ENCODE measurements around the gene LRSAM1. TPM values are rescaled to one million over a fixed set of nuclear protein-coding genes. Genes with fewer than 3 reads are reported as not detected.

The LRSAM1 gene
- total RNA-seq, 2 experiments from 2014 or later: 20.8 to 32.2 TPM

GRCh38 chr9:127541176-127541575 is 89.9 kb downstream of the LRSAM1 start:
- H3K9me3 ChIP-seq (ENCODE audit: low read length): no peaks in the 10 kb centered on the region
- no peak overlapping the region for H3K27ac ChIP-seq (ENCODE audit: low read depth, low read length, poor library complexity, severe bottlenecking)
- no peak overlapping the region for H2AFZ ChIP-seq (ENCODE audit: low read length)
- BruUV-seq (replicated peaks): no TSS peak
- DNase-seq (ENCODE audit: low spot score): no peak
- H3K4me1 ChIP-seq (ENCODE audit: insufficient read depth, low read length, poor library complexity, severe bottlenecking): no peaks in the 10 kb centered on the region
- intact Hi-C loops (cut with micrococcal nuclease; ENCODE audit: unreplicated experiment): no loop called here
- ChIA-PET CTCF (ENCODE audit: unreplicated experiment) (no interaction called here), POLR2A (no interaction called here)
- no peaks in the 10 kb centered on the region for H4K20me1 ChIP-seq (ENCODE audit: insufficient read depth, low read length)
- H3K9me2 ChIP-seq (ENCODE audit: insufficient read depth, low read length): no peaks in the 10 kb centered on the region
- no peak for TF ChIP-seq EZH2phosphoT487 (IDR thresholded peaks at IDR 0.05; ENCODE audit: borderline replicate concordance, low read depth, low read length)
- TF ChIP-seq, protein P1, sequence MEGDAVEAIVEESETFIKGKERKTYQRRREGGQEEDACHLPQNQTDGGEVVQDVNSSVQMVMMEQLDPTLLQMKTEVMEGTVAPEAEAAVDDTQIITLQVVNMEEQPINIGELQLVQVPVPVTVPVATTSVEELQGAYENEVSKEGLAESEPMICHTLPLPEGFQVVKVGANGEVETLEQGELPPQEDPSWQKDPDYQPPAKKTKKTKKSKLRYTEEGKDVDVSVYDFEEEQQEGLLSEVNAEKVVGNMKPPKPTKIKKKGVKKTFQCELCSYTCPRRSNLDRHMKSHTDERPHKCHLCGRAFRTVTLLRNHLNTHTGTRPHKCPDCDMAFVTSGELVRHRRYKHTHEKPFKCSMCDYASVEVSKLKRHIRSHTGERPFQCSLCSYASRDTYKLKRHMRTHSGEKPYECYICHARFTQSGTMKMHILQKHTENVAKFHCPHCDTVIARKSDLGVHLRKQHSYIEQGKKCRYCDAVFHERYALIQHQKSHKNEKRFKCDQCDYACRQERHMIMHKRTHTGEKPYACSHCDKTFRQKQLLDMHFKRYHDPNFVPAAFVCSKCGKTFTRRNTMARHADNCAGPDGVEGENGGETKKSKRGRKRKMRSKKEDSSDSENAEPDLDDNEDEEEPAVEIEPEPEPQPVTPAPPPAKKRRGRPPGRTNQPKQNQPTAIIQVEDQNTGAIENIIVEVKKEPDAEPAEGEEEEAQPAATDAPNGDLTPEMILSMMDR (conservative IDR thresholded peaks at IDR 0.05; ENCODE audit: low read length): no peak
- no peak overlapping the region for H3K4me3 ChIP-seq (ENCODE audit: low read depth, low read length, poor library complexity, severe bottlenecking)
- no peaks in the 10 kb centered on the region for H3K36me3 ChIP-seq (ENCODE audit: insufficient read depth, low read length)
- H3K4me2 ChIP-seq (ENCODE audit: low read length): no peak overlapping the region
- H3K79me2 ChIP-seq (ENCODE audit: insufficient read depth, low read depth, low read length): no peaks in the 10 kb centered on the region

GRCh38 chr9:127541865-127542264 is 90.6 kb downstream of the LRSAM1 start:
- no peak overlapping the region for H3K4me3 ChIP-seq (ENCODE audit: low read depth, low read length, poor library complexity, severe bottlenecking)
- no peak for DNase-seq (ENCODE audit: low spot score)
- H3K79me2 ChIP-seq (ENCODE audit: insufficient read depth, low read depth, low read length): no peaks in the 10 kb centered on the region
- TF ChIP-seq EZH2phosphoT487 (IDR thresholded peaks at IDR 0.05; ENCODE audit: borderline replicate concordance, low read depth, low read length): no peak
- TF ChIP-seq, protein P1 (conservative IDR thresholded peaks at IDR 0.05; ENCODE audit: low read length): no peak
- H2AFZ ChIP-seq (ENCODE audit: low read length): no peak overlapping the region
- no peaks in the 10 kb centered on the region for H3K36me3 ChIP-seq (ENCODE audit: insufficient read depth, low read length)
- POLR2A ChIA-PET: no interaction called here
- no peaks in the 10 kb centered on the region for H4K20me1 ChIP-seq (ENCODE audit: insufficient read depth, low read length)
- no peaks in the 10 kb centered on the region for H3K9me2 ChIP-seq (ENCODE audit: insufficient read depth, low read length)
- CTCF ChIA-PET (ENCODE audit: unreplicated experiment): interaction anchor here (0.5 kb wide), 1 partner anchor 338 kb away, joined by 3 read pairs; no protein-coding TSS in a partner anchor
- no peaks in the 10 kb centered on the region for H3K9me3 ChIP-seq (ENCODE audit: low read length)
- no peak overlapping the region for H3K4me2 ChIP-seq (ENCODE audit: low read length)
- H3K27ac ChIP-seq (ENCODE audit: low read depth, low read length, poor library complexity, severe bottlenecking): no peak overlapping the region
- H3K4me1 ChIP-seq (ENCODE audit: insufficient read depth, low read length, poor library complexity, severe bottlenecking): no peaks in the 10 kb centered on the region
- intact Hi-C loops (cut with micrococcal nuclease; ENCODE audit: unreplicated experiment): no loop called here
- BruUV-seq (replicated peaks): no TSS peak

DNA sequence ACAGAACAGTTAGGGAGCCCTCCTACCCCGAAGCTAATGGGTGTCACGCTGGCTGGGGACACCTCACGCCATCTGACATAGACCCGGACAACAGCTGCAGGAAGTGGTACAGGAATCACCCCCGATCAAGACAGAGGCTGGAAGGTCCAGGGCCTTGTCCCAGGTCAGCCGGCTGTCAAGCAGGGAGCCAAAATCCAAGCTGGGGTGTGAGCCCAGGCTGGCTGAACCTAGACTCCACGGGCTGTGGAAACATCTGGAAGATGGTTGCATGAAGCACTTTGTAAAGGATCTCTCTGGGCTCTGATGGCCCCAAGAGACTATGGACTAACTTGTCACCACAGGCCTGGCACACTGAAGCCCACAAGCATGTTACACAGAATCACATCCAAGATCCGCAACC is 91.9 kb downstream of the LRSAM1 start:
- no peak overlapping the region for H2AFZ ChIP-seq (ENCODE audit: low read length)
- no peaks in the 10 kb centered on the region for H4K20me1 ChIP-seq (ENCODE audit: insufficient read depth, low read length)
- H3K36me3 ChIP-seq (ENCODE audit: insufficient read depth, low read length): no peaks in the 10 kb centered on the region
- H3K4me2 ChIP-seq (ENCODE audit: low read length): no peak overlapping the region
- intact Hi-C loops (cut with micrococcal nuclease; ENCODE audit: unreplicated experiment): no loop called here
- H3K4me1 ChIP-seq (ENCODE audit: insufficient read depth, low read length, poor library complexity, severe bottlenecking): no peaks in the 10 kb centered on the region
- ChIA-PET POLR2A (interaction anchor here (0.5 to 1.3 kb wide), 2 partner anchors 10 to 374 kb away, joined by 3 read pairs; partner anchors contain the start of gene ST6GALNAC4), CTCF (ENCODE audit: unreplicated experiment) (no interaction called here)
- H3K27ac ChIP-seq (ENCODE audit: low read depth, low read length, poor library complexity, severe bottlenecking): no peak overlapping the region
- TF ChIP-seq, protein P1 (conservative IDR thresholded peaks at IDR 0.05; ENCODE audit: low read length): no peak
- no peak for TF ChIP-seq EZH2phosphoT487 (IDR thresholded peaks at IDR 0.05; ENCODE audit: borderline replicate concordance, low read depth, low read length)
- no peaks in the 10 kb centered on the region for H3K9me2 ChIP-seq (ENCODE audit: insufficient read depth, low read length)
- no peaks in the 10 kb centered on the region for H3K9me3 ChIP-seq (ENCODE audit: low read length)
- DNase-seq (ENCODE audit: low spot score): no peak
- BruUV-seq (replicated peaks): no TSS peak
- H3K79me2 ChIP-seq (ENCODE audit: insufficient read depth, low read depth, low read length): no peaks in the 10 kb centered on the region
- H3K4me3 ChIP-seq (ENCODE audit: low read depth, low read length, poor library complexity, severe bottlenecking): no peak overlapping the region
